GM21825 (cell line): ENCODE results near the gene CYREN.
"Not testable (repeated sequence)": the region's sequence is repeated elsewhere in the genome, so short reads cannot be mapped to it uniquely, and the experiment has no call there.

ENCODE experiments used
- ATAC-seq: cut with Tn5 transposase; IDR thresholded peaks from one replicate; pipeline ENCODE4 v1.9.1; 2021; ENCODE audit warnings: mild to moderate bottlenecking, moderate library complexity; ENCODE audit not compliant: unreplicated experiment

The CYREN gene

GRCh38 chr7:135170274-135170997, at the start of gene CYREN:
Gene CYREN (minus strand): TSS chr7:135170707. CDS start chr7:135168922, 1,785 bp downstream.
- ATAC-seq = peak; percentile 77

GRCh38 chr7:135217645-135218509, 47.4 kb upstream of the CYREN start:
- ATAC-seq = no peak

- no peak for ATAC-seq
Measured at GRCh38 chr7:135215698-135216097, 45.2 kb upstream of the CYREN start.

GRCh38 chr7:135215180-135215579, 44.7 kb upstream of the CYREN start:
- no peak for ATAC-seq

GRCh38 chr7:135213831-135214230, 43.3 kb upstream of the CYREN start:
- ATAC-seq = no peak

GRCh38 chr7:135211946-135212685, 41.6 kb upstream of the CYREN start:
- ATAC-seq = not testable (repeated sequence)

- ATAC-seq = peak; percentile 78
Measured at GRCh38 chr7:135211179-135211945, 40.9 kb upstream of the CYREN start, which contains the start of gene WDR91. Gene WDR91 (minus strand): TSS chr7:135211526. CDS start chr7:135211502, 24 bp downstream.

GRCh38 chr7:135210888-135211178, 40.3 kb upstream of the CYREN start:
- no peak for ATAC-seq

- ATAC-seq = no peak
Measured at GRCh38 chr7:135209225-135209834, 38.8 kb upstream of the CYREN start.

- no peak for ATAC-seq
Measured at GRCh38 chr7:135208102-135208793, 37.7 kb upstream of the CYREN start.

- ATAC-seq = no peak
Measured at GRCh38 chr7:135207406-135208101, 37.0 kb upstream of the CYREN start.

GRCh38 chr7:135206941-135207391, 36.5 kb upstream of the CYREN start:
- ATAC-seq = peak; percentile 32

- ATAC-seq = no peak
Measured at GRCh38 chr7:135205850-135206249, 35.3 kb upstream of the CYREN start.

- ATAC-seq = no peak
Measured at GRCh38 chr7:135204876-135205275, 34.4 kb upstream of the CYREN start.

- no peak for ATAC-seq
Measured at GRCh38 chr7:135204341-135204749, 33.8 kb upstream of the CYREN start.

- no peak for ATAC-seq
Measured at GRCh38 chr7:135201350-135201749, 30.8 kb upstream of the CYREN start.

- no peak for ATAC-seq
Measured at GRCh38 chr7:135200821-135201331, 30.4 kb upstream of the CYREN start.

GRCh38 chr7:135199439-135199838, 28.9 kb upstream of the CYREN start:
- no peak for ATAC-seq
